ENCODE data around the gene CLHC1.

DNA sequence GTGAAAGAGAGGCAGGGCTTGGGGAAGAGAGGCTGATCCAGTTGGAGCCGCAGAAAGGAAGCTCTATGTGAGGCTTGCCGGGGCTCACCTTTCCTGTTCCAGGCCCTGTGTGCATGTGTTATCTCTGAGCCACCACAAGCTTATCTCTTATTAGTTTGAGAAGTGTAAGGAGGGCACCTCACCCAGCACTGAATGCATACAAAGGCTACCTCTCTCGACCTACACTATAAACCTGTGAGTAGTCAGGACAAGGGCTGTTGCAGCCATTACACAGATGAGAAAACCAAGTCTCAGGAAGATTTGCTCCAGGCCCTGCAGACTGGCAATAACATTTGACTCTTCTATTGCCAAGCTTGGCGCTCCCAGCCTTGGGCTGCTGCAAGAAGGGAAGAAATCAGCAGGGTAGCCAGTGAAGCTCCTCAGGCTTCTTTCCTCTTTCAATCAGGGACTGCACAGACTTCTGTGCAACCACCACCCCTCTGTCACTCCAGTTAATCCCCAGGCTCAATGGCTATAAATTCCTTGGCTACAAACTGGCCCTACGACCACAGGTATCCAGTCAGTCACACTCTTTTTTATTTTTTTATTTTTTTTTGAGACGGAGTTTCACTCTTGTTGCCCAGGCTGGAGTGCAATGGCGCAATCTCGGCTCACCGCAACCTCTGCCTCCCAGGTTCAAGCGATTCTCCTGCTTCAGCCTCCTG, 73.8 kb downstream of the CLHC1 start:
- no peak for TF ChIP-seq POLR2AphosphoS5 (IDR thresholded peaks at IDR 0.05; ENCODE audit: low read depth, low read length)
- TF ChIP-seq POLR2A (IDR thresholded peaks at IDR 0.05; ENCODE audit: low read depth, low read length) = no peak
- TF ChIP-seq TAF1 (IDR thresholded peaks at IDR 0.05; ENCODE audit: borderline replicate concordance, low read depth, low read length) = no peak
